IPS-18a (cell line): Measurements from ENCODE around the gene PDZRN3.

Experiments used
- H3K27ac ChIP-seq: one replicate; pipeline ENCODE4 v1.5.1; 2013; ENCODE audit warnings: low read length
- H3K27me3 ChIP-seq: one replicate; pipeline ENCODE4 v1.6.1; 2013; ENCODE audit warnings: mild to moderate bottlenecking, low read length; ENCODE audit not compliant: control insufficient read depth, insufficient read depth
- H3K36me3 ChIP-seq: one replicate; pipeline ENCODE4 v1.6.1; 2013; ENCODE audit warnings: low read depth, low read length; ENCODE audit not compliant: control insufficient read depth
- H3K4me1 ChIP-seq: one replicate; pipeline ENCODE4 v1.6.1; 2013; ENCODE audit warnings: low read depth, low read length; ENCODE audit not compliant: control insufficient read depth
- H3K4me3 ChIP-seq: one replicate; pipeline ENCODE4 v1.5.1; 2013; ENCODE audit warnings: low read length
- H3K9ac ChIP-seq: one replicate; pipeline ENCODE4 v1.6.1; 2013; ENCODE audit warnings: mild to moderate bottlenecking, low read length, moderate library complexity
- H3K9me3 ChIP-seq: one replicate; pipeline ENCODE4 v1.6.1; 2013; ENCODE audit warnings: low read depth, low read length; ENCODE audit not compliant: control insufficient read depth

PDZRN3 gene

DNA sequence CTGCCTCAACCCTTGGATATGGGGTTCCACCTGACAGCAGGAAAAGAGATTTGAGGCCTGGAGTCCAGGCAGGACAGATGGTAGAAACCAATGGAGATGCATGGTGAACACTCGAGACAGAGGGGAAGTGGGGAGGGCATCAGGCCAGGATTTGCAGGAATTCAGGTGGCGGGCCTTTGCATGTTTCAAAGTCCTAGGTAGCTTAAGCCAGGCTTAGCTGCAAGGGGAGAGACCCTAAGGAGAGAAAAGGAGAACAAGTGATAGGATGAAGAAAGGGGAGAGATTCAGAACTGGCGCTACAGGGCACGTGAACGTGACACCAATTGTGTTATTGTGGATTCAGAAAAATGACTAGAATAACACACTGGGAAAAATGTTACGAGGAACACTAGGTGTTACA lies 182.6 kb downstream of the PDZRN3 start:
- Histone ChIP-seq H3K4me3 (no peak overlapping the region), H3K36me3 (no peaks in the 10 kb centered on the region)

DNA sequence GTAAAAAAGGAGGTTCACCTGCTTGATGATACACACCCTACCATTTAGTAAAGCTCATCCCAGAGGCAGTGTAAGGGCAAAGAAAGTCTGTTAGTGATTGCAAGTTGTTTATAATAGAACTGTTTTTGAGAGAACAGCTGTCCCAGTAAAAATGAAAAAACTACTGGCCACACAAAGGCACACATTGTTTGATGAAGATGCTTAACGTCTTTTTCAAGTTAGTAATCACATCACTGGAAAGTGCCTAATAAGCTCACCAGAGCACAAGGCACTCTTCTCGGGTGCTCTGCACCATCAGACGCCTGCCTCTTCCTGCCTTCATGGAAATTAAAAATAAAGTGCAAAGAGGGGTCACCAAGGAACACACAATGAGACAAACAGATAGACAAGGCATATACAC lies 186.9 kb downstream of the PDZRN3 start:
- Histone ChIP-seq H3K27ac (no peak overlapping the region), H3K36me3 (no peaks in the 10 kb centered on the region), H3K9ac (no peak overlapping the region), H3K27me3 (no peaks in the 10 kb centered on the region), H3K4me3 (no peak overlapping the region), H3K4me1 (no peaks in the 10 kb centered on the region), H3K9me3 (no peaks in the 10 kb centered on the region)

More for the DNA sequence above, 182.6 kb downstream of the PDZRN3 start:
- H3K27ac ChIP-seq: no peak overlapping the region
- no peak overlapping the region for H3K9ac ChIP-seq
- H3K9me3 ChIP-seq: no peaks in the 10 kb centered on the region
- no peaks in the 10 kb centered on the region for H3K27me3 ChIP-seq
- H3K4me1 ChIP-seq: no peaks in the 10 kb centered on the region

GRCh38 chr3:73435055-73435454 lies 189.7 kb downstream of the PDZRN3 start:
- no peak overlapping the region for H3K4me3 ChIP-seq
- no peaks in the 10 kb centered on the region for H3K27me3 ChIP-seq
- H3K36me3 ChIP-seq: no peaks in the 10 kb centered on the region
- no peaks in the 10 kb centered on the region for H3K9me3 ChIP-seq
- peaks cover 13% of the 10 kb centered on the region for H3K4me1 ChIP-seq
- no peak overlapping the region for H3K27ac ChIP-seq
- no peak overlapping the region for H3K9ac ChIP-seq

- H3K9ac ChIP-seq: no peak overlapping the region
- H3K9me3 ChIP-seq: no peaks in the 10 kb centered on the region
- no peak overlapping the region for H3K27ac ChIP-seq
- no peaks in the 10 kb centered on the region for H3K27me3 ChIP-seq
- no peak overlapping the region for H3K4me3 ChIP-seq
- H3K4me1 ChIP-seq: peaks cover 13% of the 10 kb centered on the region
- no peaks in the 10 kb centered on the region for H3K36me3 ChIP-seq
Measured at GRCh38 chr3:73433687-73434086, 191.1 kb downstream of the PDZRN3 start.

DNA sequence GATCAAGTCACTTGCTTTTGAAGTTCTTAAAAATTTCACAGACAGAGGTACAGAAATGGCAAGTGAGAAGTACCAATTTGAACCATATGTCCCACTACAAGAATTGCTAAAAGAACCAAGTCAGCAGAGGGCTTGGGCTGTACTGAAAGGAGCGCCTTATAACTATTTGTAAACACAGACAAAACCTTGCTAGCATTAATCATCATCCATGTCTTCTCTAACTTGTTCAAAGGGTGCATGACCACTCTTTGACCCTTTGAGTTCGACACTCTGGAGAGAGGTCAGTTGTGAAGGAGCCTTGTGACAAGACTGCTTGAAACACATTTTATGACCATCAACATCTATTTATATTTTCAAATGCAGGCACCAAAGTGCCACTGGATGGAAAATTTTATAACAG lies 191.7 kb downstream of the PDZRN3 start:
- Histone ChIP-seq H3K9ac (no peak overlapping the region), H3K27ac (no peak overlapping the region)

DNA sequence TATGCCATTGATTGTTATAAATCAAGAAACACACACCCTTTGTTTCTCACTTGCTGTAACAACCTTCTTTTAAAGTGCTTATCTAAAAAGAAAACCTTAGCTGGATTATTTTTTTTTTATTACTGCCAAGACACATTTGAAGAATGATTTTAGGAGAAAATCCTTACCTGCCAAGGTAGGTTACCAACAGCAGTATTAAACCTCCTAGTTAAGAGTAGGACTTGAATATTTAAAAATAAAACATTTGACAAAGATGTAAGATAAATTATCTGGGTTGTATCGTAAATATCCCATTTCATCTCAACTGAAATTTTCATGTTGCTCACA lies 192.1 kb downstream of the PDZRN3 start:
- no peak overlapping the region for H3K9ac ChIP-seq
- H3K9me3 ChIP-seq: no peaks in the 10 kb centered on the region
- no peaks in the 10 kb centered on the region for H3K27me3 ChIP-seq
- H3K27ac ChIP-seq: no peak overlapping the region
- H3K36me3 ChIP-seq: no peaks in the 10 kb centered on the region
- peaks cover 13% of the 10 kb centered on the region for H3K4me1 ChIP-seq
- no peak overlapping the region for H3K4me3 ChIP-seq

More for the DNA sequence above, 191.7 kb downstream of the PDZRN3 start:
- Histone ChIP-seq H3K4me1 (peaks cover 13% of the 10 kb centered on the region), H3K27me3 (no peaks in the 10 kb centered on the region), H3K9me3 (no peaks in the 10 kb centered on the region), H3K36me3 (no peaks in the 10 kb centered on the region), H3K4me3 (no peak overlapping the region)

DNA sequence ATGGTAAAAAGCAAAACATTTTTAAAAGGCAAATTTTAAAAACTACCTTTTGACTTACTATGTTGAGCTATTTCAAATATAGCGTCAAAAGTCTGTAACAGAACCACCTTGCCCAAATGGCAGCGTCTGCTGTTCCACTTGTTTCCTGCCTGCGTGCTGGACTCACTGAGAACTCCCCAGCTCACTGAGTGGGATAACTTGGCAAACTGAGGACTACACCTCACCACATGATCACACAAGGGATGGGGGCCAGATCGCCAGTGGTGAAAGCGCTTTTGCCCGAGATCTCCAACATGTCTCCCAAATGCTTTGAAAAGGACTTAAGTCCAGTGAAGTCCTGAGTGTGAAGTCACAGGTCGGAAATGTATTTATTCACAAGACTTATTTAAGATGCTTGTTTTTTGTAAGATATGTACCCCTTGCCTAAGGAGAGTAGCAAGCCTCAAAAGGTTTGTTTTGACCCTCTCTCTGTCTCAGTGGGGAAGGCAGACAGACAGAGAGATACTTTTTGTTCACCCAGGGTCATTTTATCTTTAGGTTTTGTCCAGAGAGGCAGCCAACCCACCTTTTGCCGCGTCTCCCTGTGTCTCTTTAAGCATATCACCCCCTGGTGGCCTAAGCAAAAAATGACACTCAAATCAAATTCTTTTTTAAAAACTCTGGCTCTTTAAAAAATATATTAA lies 192.6 kb downstream of the PDZRN3 start:
- no peak overlapping the region for H3K4me3 ChIP-seq
- no peak overlapping the region for H3K9ac ChIP-seq
- no peaks in the 10 kb centered on the region for H3K9me3 ChIP-seq
- H3K4me1 ChIP-seq: peaks cover 13% of the 10 kb centered on the region
- no peaks in the 10 kb centered on the region for H3K36me3 ChIP-seq
- no peaks in the 10 kb centered on the region for H3K27me3 ChIP-seq
- no peak overlapping the region for H3K27ac ChIP-seq

DNA sequence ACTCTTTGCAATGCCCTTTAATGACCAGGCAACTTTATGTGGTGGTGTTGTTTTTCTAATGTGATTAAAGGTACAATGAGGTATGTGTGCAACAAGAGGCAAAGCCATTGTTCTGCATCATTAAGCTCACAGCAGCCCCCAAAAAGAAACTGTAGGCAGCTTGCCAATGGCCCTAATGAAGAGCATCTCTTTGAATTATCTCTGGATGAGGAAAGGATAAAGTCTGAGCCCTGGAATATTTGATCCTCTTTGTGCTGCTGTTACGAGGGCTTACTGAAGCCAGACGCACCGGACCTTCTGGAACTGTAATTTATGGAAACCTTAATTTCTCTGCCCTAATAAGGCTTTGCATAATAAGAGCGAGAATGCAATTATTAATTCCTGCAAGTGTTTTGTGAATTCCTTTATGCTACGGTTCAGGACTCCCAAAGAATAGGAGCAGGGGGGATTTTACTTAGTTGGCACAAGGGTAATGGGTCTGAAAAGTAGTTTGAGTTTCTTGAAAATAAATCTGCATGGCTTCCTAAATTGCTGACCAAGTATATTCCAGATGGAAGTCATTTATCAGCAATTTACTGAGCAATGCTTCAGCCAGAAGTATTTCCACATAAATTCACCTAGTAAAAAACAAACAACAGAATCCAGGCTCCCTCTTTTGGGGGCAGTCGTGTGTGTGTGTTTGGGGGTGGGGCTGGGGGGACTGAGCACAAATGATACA lies 193.4 kb downstream of the PDZRN3 start:
- Histone ChIP-seq H3K4me3 (no peak overlapping the region), H3K9me3 (no peaks in the 10 kb centered on the region), H3K9ac (no peak overlapping the region), H3K36me3 (no peaks in the 10 kb centered on the region), H3K4me1 (peaks cover 16% of the 10 kb centered on the region), H3K27me3 (no peaks in the 10 kb centered on the region), H3K27ac (no peak overlapping the region)

GRCh38 chr3:73427048-73427706 lies 197.6 kb downstream of the PDZRN3 start:
- H3K27ac ChIP-seq: no peak overlapping the region
- no peaks in the 10 kb centered on the region for H3K27me3 ChIP-seq
- no peak overlapping the region for H3K4me3 ChIP-seq
- H3K4me1 ChIP-seq: peaks cover 13% of the 10 kb centered on the region
- H3K36me3 ChIP-seq: no peaks in the 10 kb centered on the region
- H3K9ac ChIP-seq: no peak overlapping the region
- H3K9me3 ChIP-seq: no peaks in the 10 kb centered on the region

DNA sequence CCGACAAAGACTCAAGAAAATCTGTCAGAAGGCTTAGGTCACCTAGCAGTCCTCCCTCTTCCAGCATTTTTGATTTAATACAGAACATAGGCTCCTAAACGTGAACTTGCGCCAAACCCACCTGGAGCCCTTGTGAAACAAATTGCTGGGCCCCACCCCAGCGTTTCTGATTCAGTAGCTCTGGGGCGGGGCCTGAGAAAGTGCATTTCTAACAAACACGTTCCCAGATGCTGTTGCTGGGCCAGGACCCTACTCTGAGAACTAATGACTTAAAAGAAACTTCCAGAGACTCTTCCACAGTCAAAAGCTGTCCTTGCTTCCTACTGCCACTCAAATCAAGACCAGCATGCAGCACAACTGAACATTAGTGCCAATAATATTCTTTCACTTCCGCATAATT lies 198.1 kb downstream of the PDZRN3 start:
- Histone ChIP-seq H3K9ac (no peak overlapping the region), H3K27ac (no peak overlapping the region), H3K27me3 (no peaks in the 10 kb centered on the region), H3K9me3 (no peaks in the 10 kb centered on the region), H3K4me1 (peaks cover 8% of the 10 kb centered on the region), H3K4me3 (no peak overlapping the region), H3K36me3 (no peaks in the 10 kb centered on the region)

- H3K27ac ChIP-seq: no peak overlapping the region
- H3K9ac ChIP-seq: no peak overlapping the region
- H3K36me3 ChIP-seq: no peaks in the 10 kb centered on the region
- peaks cover 3% of the 10 kb centered on the region for H3K4me1 ChIP-seq
- H3K27me3 ChIP-seq: no peaks in the 10 kb centered on the region
- H3K4me3 ChIP-seq: no peak overlapping the region
- H3K9me3 ChIP-seq: no peaks in the 10 kb centered on the region
Measured at GRCh38 chr3:73423116-73423515, 201.6 kb downstream of the PDZRN3 start.
